ENCODE results near the gene MAMDC4.

The MAMDC4 gene

GRCh38 chr9:136896027-136896426, 43.9 kb downstream of the MAMDC4 start:
- no peak for DNase-seq

GRCh38 chr9:136898483-136899100, 46.4 kb downstream of the MAMDC4 start:
- no peak for DNase-seq

DNA sequence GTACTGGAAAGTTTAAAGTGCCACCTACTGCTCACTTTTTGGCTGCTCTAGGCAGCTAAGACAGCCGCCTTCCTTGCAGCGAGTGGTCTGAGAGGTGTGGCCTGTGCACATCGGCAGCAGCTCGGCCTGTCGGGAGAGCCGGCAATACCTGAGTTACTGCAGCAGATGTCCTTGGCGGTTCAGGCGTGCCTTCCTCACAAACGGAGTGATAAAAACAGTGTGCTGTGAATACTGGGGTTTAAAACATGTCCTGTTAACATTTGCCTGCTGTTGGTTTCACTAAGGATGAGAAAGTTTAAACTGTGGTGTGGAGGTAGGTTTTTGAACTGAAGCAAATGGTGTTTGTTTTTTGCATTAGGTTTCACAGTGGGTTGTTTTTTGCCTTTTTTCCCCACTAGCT, 47.0 kb downstream of the MAMDC4 start:
- no peak for DNase-seq

- no peak for DNase-seq
These were observed 48.4 kb downstream of the MAMDC4 start for GRCh38 chr9:136900556-136900955.

GRCh38 chr9:136900988-136901515, 48.9 kb downstream of the MAMDC4 start:
- DNase-seq = no peak

DNA sequence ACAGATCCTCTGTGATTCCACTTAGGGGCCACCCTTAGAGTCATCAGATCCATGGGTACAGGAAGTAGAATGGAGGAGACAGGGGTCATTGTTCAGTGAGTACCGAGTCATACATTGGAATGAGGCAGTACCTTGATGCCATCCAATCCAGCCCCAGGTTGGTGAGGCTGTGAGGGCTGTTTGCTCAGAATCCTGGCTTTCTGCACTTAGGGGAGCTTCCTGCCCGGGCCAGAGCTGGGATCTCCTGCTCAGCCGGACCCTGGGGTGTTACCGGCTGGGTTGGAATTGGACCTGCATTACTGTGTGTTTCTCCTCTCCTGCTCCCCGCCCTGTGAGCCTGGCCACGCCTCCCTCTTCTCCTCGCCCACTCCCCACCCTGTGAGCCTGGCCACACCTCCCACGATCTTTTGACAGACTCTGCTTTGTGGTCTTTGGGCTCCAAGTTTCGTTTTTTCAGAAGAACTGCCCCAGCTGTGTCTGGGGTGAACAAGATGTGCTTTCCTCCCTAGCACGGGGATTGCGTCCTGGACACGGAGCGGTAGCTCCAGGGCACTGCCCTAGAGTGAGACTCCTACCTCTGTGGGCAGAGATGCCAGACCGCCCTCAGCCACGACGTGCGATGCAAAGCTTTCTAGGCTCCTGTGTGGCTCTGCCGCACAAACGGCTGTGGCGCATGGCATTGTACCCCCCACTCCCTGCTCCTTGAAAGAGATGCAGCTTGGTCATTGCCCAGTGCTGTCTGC, 49.5 kb downstream of the MAMDC4 start:
- DNase-seq = peak; percentile 82 to 85

- DNase-seq = peak; percentile 87 to 90
These were observed 50.2 kb downstream of the MAMDC4 start for GRCh38 chr9:136902259-136902821.

GRCh38 chr9:136903041-136903554, 51.0 kb downstream of the MAMDC4 start:
- no peak for DNase-seq

- DNase-seq = no peak
These were observed 54.1 kb downstream of the MAMDC4 start for GRCh38 chr9:136906266-136906665.

GRCh38 chr9:136907011-136907914, 55.1 kb downstream of the MAMDC4 start:
- DNase-seq = no peak

All from activated CD4-positive, alpha-beta T cell treated with anti-CD3 and anti-CD28 coated beads for 4 hours (primary cell).